Activated effector memory CD4-positive, alpha-beta T cell treated with Interleukin-2 at 50 U/mL for 16 hours (primary cell): ENCODE data around the gene FGB.
"Not testable (repeated sequence)": the region's sequence is repeated elsewhere in the genome, so short reads cannot be mapped to it uniquely, and the experiment has no call there.

Source experiments
- DNase-seq: peaks from one replicate; pipeline ENCODE4 v3.0.0-alpha.2; 2020

FGB gene

GRCh38 chr4:154566639-154567204, 3.9 kb downstream of the FGB start:
- no peak for DNase-seq

GRCh38 chr4:154569028-154569427, 6.2 kb downstream of the FGB start:
- DNase-seq, result no peak

GRCh38 chr4:154569584-154569983, 6.8 kb downstream of the FGB start:
- no peak for DNase-seq

- DNase-seq, result no peak
Observed at GRCh38 chr4:154573190-154573870, 10.5 kb downstream of the FGB start.

GRCh38 chr4:154574311-154574710, 11.5 kb downstream of the FGB start:
- DNase-seq, result no peak

- no peak for DNase-seq
Observed at GRCh38 chr4:154577324-154577723, 14.5 kb downstream of the FGB start.

GRCh38 chr4:154578919-154579318, 16.1 kb downstream of the FGB start:
- DNase-seq, result no peak

- no peak for DNase-seq
Observed at GRCh38 chr4:154579927-154580326, 17.1 kb downstream of the FGB start.

GRCh38 chr4:154582723-154583122, 19.9 kb downstream of the FGB start:
- no peak for DNase-seq

GRCh38 chr4:154583230-154583629, 20.4 kb downstream of the FGB start:
- DNase-seq, result no peak

GRCh38 chr4:154583677-154584076, 20.9 kb downstream of the FGB start:
- DNase-seq, result no peak

GRCh38 chr4:154584259-154584658, 21.4 kb downstream of the FGB start:
- no peak for DNase-seq

GRCh38 chr4:154585369-154586018, 22.7 kb downstream of the FGB start:
- no peak for DNase-seq

GRCh38 chr4:154586296-154587033, 23.7 kb downstream of the FGB start:
- DNase-seq, result no peak

GRCh38 chr4:154588198-154588597, 25.4 kb downstream of the FGB start:
- no peak for DNase-seq

GRCh38 chr4:154589296-154590197, 26.7 kb downstream of the FGB start:
- no peak for DNase-seq

GRCh38 chr4:154590329-154591006, 27.7 kb downstream of the FGB start, which contains the start of gene FGA:
FGA (minus strand) TSS chr4:154590742; CDS start chr4:154590687, 55 bp downstream.
- no peak for DNase-seq

- no peak for DNase-seq
Observed at GRCh38 chr4:154591890-154592289, 29.1 kb downstream of the FGB start.

- DNase-seq, result no peak
Observed at GRCh38 chr4:154593868-154594267, 31.1 kb downstream of the FGB start.

GRCh38 chr4:154594343-154594742, 31.5 kb downstream of the FGB start:
- not testable (repeated sequence) for DNase-seq

- no peak for DNase-seq
Observed at GRCh38 chr4:154595807-154596206, 33.0 kb downstream of the FGB start.

- not testable (repeated sequence) for DNase-seq
Observed at GRCh38 chr4:154597281-154597680, 34.5 kb downstream of the FGB start.
